Uterus (tissue), 2 donors: ENCODE data around the gene HOXA11.

Experiments
- POLR2A ChIP-seq, 2 donors: fragments of 450-650 bp; IDR thresholded peaks; one replicate each; pipeline ENCODE4 v1.6.1; 2016; ENCODE audit warnings: antibody characterized with exemption in 2 of 2, mild to moderate bottlenecking in 1 of 2, moderate library complexity in 1 of 2
- TF ChIP-seq, protein P1 (sequence below), 4 experiments: fragments of 200-600 bp in 2 of 4; fragments of 450-650 bp in 2 of 4; sonication (generic) in 2 of 4; IDR thresholded peaks; one replicate each; pipeline ENCODE4 v1.5.1; 2016 to 2019; ENCODE audit warnings: antibody characterized with exemption in 4 of 4, mild to moderate bottlenecking in 2 of 4, moderate library complexity in 1 of 4

DNA sequence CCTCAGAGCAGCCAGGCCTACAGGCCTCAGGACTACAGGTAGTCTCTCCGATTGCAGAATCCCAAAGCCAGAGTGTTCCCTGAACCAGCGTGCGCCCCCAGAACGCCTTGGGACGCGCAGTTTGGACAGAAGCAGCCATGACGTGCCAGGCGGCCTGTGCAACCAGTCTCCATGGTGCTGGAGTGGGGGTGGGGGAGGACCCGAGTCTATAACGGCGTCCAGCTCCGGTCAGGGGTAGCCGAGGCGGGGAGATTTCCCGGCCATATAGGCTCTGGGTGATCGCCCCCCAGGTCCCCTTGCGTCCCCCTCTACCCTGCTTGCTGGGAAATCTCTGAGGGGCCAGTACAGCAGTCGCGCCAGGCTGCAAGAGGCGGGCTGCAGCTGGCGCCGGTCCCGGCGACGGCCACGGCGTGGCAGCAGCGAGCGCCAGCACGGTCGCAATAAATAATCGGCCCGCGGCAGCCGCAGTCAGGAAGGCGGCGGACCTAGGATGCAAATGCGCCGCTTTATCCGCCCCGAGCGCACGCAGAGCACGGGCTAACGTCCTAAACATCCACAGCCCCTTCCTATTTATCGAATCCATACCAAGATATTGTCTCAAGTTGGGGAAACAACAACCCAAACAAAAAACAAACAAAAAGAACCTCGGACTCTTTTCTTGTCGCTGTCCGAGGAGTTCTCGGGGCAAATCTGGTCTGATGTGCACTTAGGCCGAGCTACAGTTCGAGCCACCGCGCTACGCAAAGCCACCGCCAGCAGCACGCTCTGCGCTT is 34.3 kb downstream of the HOXA11 start:
- TF ChIP-seq, protein P1, sequence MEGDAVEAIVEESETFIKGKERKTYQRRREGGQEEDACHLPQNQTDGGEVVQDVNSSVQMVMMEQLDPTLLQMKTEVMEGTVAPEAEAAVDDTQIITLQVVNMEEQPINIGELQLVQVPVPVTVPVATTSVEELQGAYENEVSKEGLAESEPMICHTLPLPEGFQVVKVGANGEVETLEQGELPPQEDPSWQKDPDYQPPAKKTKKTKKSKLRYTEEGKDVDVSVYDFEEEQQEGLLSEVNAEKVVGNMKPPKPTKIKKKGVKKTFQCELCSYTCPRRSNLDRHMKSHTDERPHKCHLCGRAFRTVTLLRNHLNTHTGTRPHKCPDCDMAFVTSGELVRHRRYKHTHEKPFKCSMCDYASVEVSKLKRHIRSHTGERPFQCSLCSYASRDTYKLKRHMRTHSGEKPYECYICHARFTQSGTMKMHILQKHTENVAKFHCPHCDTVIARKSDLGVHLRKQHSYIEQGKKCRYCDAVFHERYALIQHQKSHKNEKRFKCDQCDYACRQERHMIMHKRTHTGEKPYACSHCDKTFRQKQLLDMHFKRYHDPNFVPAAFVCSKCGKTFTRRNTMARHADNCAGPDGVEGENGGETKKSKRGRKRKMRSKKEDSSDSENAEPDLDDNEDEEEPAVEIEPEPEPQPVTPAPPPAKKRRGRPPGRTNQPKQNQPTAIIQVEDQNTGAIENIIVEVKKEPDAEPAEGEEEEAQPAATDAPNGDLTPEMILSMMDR (IDR thresholded peaks at IDR 0.05): peak; percentile 78 to 90 (median 82)
- peak; percentile 78 to 82 for TF ChIP-seq POLR2A (IDR thresholded peaks at IDR 0.05)
